ENCODE results near the gene CYRIA.

Gene CYRIA

GRCh38 chr2:16649353-16650286, 16.0 kb downstream of the CYRIA start:
- no peak for DNase-seq

- no peak for DNase-seq
Observed at GRCh38 chr2:16647992-16648617, 17.5 kb downstream of the CYRIA start.

DNA sequence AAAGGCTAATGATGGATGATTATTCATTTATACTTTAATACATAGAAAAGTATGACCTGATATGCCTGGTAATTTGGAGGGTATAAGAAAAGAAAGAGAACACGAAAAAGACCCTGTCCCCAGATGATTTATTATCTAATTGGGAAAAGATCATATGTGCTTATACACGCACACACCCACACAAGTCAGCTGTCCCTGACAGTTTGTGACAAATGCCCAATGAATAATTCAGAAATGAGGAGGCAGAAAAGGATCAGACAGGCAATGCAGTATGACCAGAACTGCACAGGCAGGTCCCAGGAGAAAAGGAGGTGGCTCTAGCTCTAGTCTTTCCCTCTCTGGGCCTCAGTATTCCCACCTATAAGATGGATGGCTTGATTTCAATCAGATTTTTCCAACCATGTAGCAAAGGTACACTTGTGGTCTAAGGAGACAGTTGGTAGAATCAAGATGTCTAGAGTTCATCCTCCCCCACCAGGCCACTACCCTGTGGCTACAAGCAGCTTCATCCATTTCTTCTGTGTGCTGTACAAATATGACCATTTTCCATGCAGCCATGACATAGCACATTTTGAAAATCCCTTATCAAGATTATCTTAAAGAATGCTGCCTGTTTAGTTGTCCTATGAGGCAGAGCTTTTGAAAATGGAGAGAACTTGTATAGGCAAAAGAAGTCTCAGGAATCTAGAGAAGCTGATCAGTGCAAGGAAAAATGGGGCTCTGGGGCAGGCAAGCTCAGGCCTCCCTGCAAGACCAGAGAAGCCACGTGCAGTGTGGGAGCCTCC, 19.7 kb downstream of the CYRIA start:
- DNase-seq: no peak

- DNase-seq: no peak
Observed at GRCh38 chr2:16645088-16645487, 20.5 kb downstream of the CYRIA start.

DNA sequence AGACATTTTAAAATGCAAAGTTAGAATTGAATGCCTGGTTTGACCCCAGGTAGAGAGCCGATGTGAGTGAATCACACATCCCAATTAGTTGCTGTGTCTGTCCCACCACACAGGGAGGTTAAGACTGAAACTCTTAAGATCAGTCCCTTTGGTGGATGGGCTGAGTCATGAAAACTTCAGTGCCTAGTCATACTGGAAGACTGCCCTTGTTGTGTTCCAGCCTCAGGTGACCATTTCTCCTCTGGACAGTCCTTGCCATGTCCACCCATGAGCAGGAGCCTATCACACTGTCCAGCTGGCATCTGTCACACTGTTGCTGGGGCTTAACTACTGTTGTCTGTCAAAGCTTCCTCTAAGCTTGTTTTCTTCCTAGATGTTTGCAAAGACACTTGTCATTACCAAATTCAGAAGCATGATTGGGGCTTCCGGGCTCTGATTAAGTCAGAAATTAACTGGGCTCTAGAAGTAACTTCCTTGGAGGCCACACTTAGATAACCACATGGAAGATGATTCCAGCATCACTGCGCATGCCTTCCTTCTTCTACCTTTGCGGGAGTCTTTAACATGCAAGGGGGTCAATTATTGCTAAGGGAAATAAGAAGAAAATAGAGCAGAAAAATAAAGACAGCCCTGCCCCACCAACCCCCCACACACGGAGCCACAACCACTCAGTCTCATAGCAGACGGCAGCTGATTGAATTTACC, 21.3 kb downstream of the CYRIA start:
- DNase-seq: no peak

DNA sequence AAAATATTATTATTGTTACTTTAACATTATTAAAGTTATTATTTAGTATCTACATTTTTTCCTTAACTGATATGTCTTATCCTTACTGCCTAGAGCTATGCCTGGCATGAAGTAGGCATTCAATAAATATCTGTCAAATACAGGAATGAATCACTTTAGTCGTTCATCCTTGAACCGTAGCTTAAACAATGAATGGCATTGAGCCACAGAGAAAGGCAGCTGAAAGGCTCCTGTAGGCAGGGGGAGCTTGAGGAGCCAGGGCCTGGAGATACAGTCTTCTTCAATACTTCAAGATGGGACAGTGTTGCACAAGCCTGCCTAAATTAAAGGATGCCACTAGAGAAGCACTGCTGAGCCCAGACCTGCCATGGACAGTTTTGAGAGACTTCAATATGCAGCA, 22.5 kb downstream of the CYRIA start:
- no peak for DNase-seq

DNA sequence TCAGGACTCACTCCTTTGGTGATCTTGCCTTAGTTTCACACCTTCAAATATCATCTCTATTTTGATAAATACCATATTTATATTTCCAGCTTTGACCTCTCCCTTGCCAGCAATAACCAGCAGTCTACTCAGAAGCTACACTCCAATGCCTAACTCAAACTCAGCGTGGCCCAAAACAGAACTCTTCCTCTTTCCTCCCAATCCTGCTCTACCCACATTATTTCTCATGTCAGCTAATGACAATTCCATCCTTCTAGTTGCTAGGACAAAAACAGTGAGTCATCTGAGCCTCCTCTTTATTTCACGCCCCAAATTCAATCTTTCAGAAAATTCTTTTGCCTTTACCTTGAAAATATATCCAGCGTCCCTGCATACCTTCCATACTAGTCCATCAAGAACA, 23.5 kb downstream of the CYRIA start:
- DNase-seq: no peak

- DNase-seq: no peak
Observed at GRCh38 chr2:16641509-16641908, 24.1 kb downstream of the CYRIA start.

DNA sequence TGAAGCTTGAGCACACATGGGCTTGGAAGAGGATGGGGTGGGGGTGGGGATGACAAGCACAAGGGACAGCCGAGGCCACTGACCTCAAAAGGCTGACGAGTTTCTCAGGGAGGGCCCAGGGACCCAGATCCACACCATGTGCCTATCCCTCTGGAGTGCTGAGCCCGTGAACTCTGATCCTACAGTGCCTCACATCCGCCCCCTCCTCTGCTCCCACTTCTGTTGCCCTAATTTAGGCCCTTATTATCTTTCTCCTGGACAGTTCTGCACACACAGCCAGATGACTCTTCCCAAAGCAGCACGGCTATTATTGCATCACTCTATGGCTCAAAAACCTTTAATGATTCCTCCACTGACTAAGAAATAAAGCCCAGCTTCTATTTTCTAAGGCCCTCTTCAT, 24.8 kb downstream of the CYRIA start:
- no peak for DNase-seq

- no peak for DNase-seq
Observed at GRCh38 chr2:16640001-16640700, 25.5 kb downstream of the CYRIA start.

- DNase-seq: no peak
Observed at GRCh38 chr2:16639431-16639830, 26.2 kb downstream of the CYRIA start.

- DNase-seq: no peak
Observed at GRCh38 chr2:16638946-16639345, 26.7 kb downstream of the CYRIA start.

GRCh38 chr2:16637304-16637703, 28.3 kb downstream of the CYRIA start:
- DNase-seq: no peak

DNA sequence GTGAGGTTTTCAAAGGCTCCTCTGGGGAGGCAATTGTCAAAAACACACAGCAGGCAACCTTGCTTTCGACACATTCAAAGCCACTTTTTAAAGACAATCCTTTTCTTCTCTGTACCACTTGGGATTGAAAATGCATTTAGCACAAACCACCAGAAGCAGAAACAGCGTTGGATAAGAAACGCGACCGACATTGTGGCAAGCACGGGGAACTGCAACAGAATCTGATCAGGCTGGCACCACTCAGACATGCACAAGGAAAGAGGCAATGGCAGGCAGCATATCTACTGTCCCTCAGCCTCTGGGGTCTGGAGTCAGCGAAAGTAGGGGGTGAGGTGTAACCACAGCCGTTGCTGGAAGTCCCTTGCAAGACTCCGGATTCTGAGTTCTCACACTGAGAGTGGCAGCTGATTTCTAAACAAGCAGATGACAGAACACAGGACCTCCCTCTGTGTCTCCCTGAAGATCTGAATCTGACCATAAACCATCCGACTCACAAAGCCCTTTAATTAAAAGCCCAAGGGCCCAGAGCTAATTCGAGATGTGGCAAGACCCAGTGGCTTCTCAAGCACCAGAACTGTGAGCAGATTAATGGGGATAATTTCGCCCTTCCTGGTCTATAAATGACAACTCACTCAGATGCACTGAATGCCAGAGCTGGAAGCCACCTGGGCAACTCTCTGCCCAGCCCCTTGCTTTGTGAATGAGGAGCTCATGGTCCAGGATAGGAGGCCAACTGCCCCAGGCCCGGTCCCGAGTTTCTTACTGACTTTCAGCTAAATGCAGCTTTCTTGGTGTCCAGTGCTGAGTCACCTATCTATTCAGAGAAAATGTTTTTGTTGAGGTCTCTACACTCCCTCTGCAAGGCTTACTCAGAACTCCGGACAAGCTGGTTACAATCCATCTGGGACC, 29.6 kb downstream of the CYRIA start:
- DNase-seq: no peak

GRCh38 chr2:16633621-16634430, 31.8 kb downstream of the CYRIA start:
- no peak for DNase-seq

DNA sequence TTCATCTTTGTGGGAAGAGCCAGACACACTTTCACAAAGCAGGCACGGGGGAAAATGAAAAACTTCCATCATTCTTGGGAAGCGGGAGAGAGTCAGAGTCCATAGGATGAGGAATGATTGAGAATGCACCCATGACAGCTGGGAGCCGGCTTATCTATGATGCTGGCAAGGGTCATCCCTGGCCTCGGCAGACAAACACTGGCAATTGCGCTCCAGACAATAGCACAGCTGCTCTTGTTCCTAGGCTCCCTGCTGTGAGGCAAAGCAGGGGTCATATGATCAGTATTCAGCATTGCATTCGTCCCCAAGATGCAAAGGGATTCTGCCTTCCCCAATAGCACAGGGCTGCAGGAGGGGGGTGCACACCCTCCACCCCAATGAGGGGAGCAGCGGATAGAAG, 33.0 kb downstream of the CYRIA start:
- no peak for DNase-seq

DNA sequence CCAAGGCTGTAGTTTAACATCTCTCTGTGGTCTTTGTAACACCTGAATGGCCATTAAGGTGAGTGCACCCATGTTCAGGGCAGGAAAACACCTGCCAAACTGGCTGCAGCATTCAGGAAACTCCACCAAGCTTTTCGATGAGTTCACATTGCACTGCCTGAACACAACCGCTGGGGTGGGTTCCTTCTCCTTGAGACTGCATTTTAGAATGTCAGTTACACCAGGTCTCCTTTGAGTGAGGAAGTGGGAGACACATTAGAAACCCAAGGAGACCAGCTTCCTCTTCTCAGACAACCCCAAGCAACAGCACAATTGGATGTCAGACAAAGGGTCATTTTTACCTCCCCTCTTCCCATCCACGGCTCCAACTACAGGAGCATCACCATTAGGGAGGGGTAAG, 35.2 kb downstream of the CYRIA start:
- DNase-seq: no peak

DNA sequence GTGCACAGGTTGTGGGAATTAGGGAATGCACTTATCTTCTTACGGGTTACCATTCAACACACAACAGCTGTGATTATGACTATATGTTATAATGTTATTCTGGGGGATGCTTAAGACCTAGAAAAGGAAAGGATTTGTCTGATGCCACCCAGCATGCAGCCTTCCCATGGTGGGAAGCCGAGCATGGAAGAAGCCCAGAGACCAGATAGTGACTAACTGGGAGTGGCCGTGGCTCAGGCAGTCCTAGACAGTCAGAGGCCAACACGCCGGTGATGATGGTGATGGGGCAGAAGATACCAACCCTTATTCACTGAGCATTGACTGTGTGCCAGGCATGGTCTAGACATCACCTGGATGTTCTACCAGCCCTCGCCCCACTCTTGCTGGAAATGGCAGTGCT, 35.9 kb downstream of the CYRIA start:
- DNase-seq: no peak

DNA sequence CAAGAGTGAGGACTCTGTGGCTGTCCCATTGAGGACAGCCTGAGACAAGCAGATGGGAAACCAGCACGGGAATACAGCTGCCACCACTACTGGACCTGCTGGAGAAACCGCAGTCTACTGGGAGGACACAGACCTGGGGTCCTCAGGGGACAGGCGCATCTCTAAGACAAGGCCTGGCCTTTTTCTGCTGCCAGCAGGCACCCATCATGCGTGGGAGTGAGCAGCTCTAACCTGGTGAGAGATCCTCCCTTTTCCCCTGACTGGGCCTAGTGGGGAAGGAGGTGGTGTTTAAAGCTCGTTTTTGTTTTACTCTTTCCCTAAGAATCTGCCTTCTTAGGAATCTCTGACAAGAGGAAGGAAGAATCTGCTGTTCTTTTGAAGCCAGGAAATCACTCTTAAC, 36.6 kb downstream of the CYRIA start:
- no peak for DNase-seq

- no peak for DNase-seq
Observed at GRCh38 chr2:16628314-16628713, 37.3 kb downstream of the CYRIA start.

All from NCI-H1436 treated with DMSO at 0.1 percent for 48 hours (cell line).